Raji (cell line): ENCODE results near the gene CTBS.

Experiments used
- POLR2A ChIP-seq: IDR thresholded peaks from 2 replicates; pipeline ENCODE4 v1.6.1; 2011; ENCODE audit warnings: low read depth, low read length, control low read depth; ENCODE audit not compliant: insufficient read depth

The CTBS gene

DNA sequence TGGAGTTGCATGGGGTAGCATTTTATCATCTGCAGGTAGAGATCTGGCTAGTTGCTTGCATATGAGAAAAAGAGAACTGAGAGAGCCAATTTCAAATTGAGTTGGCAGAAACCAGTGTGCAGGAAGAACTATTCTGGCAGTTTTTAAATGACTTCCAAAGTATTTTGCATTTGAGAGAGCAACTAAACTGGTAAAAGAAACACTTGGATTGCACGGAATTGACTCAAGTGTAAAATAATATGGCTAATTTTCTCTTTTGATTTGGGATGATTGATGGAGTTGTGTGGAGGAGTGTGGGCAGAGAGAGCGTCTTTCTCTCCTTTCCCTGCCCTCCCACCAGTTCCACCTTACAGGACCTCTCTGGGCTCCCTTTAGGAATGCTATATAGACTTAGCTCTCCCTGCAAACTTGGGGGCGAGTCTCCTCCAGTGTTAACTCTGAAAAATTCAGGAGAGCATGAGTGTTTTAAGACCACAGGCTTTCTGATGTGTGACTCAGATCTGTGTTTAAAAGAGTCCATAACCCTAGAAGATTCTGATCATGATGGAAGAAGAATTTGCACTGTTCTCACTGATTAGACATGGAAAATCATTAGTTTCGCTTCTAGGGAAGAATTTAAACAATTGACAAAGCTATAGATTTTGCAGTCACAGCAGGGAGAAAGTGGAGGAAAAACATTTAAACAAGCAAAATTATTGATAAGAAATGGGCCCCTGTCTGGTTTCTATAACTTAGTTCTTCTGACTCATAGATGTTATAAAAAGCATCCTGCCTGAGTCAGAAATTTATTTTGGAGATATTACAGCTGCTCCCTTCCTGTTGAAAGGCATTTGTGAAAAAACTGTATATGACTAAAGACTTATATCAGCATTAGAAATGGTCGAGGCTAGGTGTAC is 24.9 kb upstream of the CTBS start:
- no peak for TF ChIP-seq POLR2A

DNA sequence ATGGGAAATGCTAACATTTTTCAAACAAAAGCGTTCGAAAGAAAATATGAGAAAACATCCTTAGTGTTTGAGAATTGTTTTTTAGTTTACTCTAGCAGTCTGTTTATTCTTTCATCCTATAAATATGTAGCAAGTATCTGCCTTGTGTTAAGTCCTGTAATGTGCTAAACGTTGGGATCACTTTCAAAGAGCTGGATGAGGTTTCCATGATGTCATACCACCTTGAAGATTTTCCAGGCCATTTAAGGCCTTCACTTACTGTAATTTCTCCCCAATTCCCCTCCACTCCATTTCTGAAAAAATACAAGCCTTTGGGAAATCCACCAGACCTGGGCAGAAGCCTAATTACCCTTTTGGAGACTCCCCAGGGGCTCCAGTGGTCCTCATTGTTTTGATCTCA is 24.2 kb upstream of the CTBS start:
- no peak for TF ChIP-seq POLR2A

DNA sequence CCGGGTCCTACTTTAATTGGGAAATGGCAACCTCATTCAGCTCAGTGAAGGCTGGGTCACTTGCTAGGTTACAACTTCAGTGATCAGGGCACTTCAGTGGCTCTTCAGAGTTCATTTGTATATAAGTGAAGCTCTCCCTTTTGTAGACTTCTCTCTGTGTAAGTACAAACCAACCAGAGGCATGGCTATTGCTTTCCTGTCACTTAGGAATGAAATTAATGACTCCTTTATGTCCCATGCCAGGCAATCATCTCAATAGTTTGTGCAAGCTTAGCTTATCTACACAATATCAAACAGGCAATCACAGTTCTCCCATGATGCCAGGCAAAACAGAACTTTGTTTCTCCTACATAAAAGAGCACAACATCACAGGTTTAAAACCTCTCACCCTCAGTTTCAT is 22.8 kb upstream of the CTBS start:
- TF ChIP-seq POLR2A = no peak

DNA sequence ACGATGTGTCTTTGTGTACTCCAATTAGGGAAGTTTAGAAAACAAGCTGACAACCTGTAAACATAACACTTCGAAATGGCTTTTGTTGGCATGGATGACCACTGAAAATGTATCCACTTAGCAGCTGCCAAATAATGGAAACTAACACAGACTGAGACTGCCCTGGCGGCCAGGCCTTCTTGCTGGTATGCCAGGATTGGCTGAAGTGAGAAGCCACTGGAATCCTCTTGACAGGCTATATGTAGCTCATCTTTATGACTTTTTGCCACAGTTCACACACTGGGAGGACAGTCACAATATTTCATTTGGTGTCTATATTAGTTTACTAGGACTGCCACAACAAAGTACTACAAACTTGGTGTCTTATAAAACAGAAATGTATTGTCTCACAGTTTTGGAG is 12.9 kb upstream of the CTBS start:
- TF ChIP-seq POLR2A = no peak

DNA sequence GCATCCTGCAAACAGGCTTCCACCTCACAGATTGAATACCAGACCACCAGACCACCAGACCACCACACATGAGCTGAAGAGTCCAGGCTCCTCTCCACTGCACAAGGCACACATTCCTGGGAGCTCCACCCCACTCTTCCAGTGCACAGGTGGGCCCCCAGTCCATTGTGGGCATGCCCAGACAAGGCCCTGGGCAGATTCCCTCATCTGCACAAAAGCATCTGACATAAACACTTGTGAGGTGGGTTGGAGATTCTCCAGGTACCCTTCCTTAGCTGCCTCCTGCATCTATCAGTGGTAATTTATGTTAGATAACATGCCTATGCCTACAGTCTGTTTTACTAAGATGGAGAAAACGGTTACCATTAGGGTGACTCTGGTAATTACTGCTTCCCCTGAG is 11.6 kb upstream of the CTBS start:
- TF ChIP-seq POLR2A = no peak

DNA sequence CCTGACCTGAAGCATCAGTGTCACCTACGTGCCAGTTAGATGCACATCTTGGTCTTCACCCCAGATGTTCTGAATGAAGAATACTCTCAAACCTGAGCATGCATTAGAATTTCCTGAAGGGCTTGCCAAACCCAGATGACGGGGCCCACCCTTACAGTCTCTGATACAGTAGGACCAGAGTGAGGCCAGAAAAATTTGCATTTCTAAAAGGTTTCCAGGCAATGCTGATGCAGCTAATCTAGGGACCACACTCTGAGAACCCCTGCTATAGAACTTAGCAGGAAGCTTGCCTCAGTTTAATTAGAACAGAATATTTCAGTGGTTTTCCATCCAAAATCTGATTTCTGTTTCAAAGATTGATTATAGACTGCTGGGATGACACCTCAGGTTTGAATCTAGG is 9.9 kb upstream of the CTBS start:
- TF ChIP-seq POLR2A = no peak

DNA sequence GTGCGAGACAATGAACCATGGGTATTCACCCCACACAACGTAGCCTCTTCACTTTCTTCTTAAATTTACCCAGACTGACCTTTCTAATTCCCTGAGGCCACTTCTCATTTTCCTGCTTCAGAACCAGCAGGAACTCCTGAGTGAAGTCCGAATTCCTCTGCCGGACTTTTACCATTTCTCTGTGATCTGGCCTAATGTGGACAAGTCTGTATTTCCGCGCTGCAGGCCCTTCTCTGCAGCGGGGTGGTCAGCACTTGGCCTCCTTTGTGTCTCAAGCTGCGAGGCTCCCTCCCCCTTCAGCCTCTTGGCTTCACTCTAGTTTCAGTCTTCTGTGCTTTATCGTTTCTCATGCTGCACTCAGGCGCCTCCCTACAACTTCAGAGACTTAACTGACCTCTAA is 9.4 kb upstream of the CTBS start:
- TF ChIP-seq POLR2A = no peak

DNA sequence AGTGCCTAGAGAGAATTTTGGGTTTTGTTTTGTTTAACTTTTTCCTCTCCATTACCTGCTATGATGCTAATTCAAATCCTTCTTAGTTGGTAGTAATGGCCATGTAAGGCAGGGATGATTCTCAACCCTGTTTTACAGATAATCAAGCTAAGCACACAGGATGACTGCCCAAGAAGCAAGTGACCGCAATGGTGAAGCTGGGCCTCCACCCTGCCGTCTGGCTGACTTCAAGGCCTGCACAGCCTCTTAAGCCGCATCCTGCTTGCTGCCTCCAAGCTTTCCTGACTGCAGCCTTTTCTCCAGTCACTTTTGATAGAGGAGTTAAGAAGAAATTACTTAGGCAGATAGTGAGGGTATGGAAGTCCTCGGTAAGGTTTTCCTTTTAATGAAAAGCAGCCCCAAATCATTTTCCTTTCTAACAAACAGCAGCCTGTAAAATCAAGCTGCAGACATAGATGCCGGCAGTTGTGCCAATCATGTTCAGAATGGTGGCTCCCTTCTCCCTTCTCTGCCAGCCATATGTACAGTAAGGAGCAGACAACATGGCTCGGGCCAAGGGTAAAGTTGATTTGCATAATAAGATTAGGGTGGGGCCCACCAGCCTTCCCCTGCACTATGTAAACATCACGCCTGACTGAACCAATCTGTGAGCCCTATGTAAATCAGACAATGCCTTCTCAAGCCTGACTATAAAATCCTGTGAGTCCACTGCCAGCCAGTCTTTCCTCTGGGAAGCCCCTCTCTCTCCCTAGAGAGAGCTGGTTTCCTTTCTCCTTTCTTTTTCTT is 8.8 kb upstream of the CTBS start:
- TF ChIP-seq POLR2A = no peak

DNA sequence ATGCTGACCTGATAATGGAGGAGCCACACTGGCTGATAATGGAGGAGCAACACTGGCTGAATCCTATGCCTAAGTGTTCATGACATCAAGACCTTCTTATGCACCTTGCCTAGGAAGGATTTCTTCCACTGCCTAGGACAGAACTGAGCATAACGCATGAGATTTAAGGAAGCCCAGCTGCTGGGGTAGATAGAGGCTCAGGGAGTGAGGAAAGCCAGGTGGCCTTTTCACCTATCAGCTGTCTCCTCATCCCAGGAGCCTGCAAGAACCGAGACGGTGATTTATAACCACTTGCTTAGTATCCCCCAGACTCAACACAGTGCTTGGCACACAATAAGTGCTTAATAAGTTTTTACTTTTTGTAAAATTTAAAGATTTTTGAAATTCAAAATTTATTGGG is 7.4 kb upstream of the CTBS start:
- TF ChIP-seq POLR2A = no peak

DNA sequence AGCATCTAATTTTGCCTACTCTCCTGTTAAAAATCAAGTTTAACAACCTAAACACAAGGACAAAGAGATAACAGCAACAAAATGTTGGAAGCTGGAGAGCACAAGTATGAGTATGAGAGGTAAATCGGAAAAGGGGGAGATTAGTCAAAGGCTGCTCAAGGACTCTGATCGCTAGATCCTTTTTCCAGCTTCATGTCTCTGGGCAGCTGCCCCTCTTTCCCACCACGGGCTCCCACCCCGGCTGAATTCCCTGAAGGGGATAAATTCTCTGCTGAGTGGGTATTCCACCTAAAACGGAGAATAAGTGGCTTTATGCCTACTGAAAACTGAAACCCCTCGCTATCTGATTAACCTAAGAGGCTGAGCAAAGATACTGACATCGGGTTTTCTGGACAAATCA is 696 bp upstream of the CTBS start:
- no peak for TF ChIP-seq POLR2A

DNA sequence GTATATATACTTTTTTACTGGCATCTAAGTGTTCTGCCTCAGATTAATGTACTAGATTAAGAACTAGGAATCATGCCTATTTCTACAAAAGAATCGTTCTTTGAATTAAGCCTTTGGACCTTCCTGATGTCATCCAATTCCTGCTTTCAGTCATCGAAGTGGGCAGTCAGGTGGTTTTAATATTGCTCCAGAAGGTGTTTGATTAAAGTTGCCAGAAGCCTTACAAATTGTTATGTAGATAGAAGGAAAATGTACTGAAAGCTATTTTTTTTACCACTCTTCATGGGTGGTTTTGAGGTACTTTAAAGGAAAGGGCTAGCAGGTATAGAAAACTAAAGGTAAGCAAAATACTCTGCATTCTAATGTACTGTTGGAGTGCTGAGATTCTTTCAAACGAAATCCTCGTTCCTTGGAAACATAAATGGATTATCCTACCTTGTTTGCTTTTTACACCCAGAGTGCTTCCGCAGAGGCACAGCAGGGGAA is 716 bp downstream of the CTBS start:
- no peak for TF ChIP-seq POLR2A

DNA sequence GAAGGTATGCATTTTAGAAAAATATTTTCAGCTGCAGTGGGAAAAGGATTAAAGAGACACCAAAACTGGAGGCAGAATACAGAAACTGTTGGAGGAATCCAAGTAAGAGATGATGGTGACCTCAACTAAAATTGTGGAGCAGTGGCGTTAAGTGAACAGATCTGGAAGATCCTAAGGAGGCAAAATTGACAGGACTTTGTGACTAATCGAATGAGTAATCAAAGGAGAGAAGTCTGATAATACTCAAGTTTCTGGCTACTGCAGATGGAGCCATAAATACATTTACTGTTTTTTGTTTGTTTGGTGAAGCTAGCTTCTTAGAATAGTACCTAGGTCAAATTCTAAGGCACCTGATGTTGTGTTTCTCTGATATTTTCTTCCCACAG is 3.1 kb downstream of the CTBS start:
- TF ChIP-seq POLR2A = no peak

DNA sequence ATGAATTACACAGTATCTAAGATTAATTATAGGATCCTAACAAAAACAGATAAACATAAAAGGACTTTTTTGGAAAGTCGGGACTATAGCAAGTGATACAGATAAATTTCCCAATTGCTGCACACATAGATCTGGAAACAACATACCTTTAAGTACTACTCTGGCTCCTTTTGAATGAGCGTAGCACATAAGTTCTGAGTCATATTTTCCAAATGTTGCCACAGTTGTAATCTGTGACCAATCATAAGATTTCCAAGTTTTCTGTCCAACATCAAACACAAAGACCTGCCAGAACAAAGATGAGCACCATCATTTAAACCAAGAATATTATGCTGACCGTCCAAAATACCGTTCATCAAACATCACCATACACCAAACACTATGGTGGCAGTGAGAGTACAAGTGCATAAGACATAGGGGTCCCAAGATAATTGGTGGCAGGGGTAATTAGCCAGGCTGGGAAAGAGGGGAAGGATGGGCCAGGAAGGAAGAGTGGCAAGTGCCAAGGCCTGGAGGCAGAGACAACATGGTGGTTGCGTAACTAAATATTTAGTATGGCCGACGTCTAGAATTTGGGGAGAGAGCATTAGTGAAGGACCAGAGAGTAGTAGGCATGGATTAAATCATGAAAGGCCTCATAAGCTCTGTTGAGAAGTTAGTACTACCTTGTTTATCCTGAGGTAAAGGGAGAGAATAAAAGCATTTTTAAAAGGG is 3.6 kb downstream of the CTBS start:
- TF ChIP-seq POLR2A = no peak

DNA sequence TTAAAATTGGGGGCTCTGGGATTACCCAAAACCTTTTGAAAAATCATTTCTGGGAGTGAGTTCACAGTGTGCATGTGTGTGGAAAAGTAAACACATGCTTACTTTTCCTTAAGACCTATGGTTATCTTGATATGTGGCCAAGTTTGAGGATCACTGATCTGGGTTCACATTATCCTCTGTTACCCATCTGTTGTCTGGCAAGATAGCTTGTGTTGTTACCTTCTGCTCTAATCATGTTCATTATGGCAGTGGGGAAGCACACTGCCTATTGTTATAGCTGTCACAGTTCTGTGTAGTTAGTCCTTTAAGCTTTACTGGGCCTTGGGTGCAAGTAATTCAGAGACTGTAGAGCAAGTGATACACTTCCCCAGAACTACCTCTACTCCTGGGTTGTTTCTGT is 5.0 kb downstream of the CTBS start:
- TF ChIP-seq POLR2A = no peak

DNA sequence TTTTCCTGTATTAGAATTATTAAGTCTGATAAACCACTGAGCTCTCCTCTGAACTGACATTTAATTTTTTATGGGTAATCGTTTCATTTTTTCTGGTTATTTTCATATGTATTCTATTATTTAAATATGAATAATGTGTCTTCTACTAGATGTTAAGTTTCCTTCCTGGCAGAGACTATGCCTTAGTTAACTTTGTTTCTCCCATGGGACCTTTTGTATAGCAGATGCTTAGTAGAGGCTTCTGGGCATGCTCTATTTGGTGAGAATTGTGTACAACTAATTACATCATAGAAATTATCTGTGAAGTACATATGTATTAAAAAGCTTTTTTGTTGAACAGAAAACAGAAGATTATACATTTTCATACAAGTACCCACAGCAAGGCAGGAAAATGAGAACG is 23.4 kb downstream of the CTBS start:
- no peak for TF ChIP-seq POLR2A

DNA sequence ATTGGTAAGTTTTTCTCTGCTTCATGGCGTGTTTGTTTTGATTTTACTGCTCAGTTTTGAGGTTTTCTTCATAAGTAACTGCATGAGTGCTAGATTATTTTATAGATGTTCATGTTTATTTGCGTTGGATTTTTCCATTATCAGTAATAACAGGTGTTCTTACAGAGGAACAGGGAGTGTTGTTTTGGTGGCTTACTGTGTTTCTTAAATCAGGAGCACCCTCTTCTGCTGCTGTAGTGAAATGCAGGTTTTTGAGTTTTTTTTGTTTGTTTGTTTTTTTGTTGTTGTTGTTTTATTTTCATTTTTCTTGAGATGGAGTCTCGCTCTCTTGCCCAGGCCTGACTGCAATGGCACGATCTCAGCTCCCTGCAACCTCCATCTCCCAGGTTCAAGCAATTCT is 32.6 kb downstream of the CTBS start:
- no peak for TF ChIP-seq POLR2A

DNA sequence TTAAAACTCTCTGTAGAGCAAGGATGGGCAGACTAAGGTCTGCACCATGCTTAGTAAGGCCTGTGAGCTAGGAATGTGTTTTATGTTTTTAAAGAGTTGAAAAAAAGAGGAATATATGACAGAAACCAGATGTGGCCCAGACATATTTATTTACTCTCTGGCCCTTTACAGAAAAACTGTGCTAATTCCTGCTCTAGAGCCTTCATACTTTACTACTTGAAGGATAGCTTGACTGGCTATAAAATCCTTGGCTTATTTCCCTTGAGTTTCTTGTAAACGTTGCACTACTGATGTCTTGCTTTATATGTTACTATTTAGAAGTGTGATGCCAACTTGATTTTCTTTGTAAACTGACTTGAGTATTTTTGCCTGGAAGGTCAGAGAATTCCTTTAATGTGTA is 33.5 kb downstream of the CTBS start:
- no peak for TF ChIP-seq POLR2A
